Activated CD8-positive, alpha-beta T cell treated with anti-CD3 and anti-CD28 coated beads for 36 hours (primary cell): Measurements from ENCODE around the gene VAV2. TPM values are rescaled to one million over a fixed set of nuclear protein-coding genes. Genes with fewer than 3 reads are reported as not detected.
"Not testable (repeated sequence)": the region's sequence is repeated elsewhere in the genome, so short reads cannot be mapped to it uniquely, and the experiment has no call there.

Experiments
- ATAC-seq: fragments of 200-7000 bp; cut with Tn5 transposase; one replicate; pipeline ENCODE4 v1.10.0; 2021; ENCODE audit warnings: mild to moderate bottlenecking, moderate library complexity
- CTCF ChIA-PET: fragments of 350-600 bp; sonication (Branson Sonifier 250); formaldehyde crosslinking; loops from one replicate; lab custom pipeline; 2021; ENCODE audit warnings: antibody characterized with exemption; lab: Charles Lee
- POLR2A ChIA-PET: fragments of 350-600 bp; sonication (Branson Sonifier 250); formaldehyde crosslinking; loops from one replicate; lab custom pipeline; 2021; ENCODE audit warnings: antibody characterized with exemption; lab: Charles Lee
- DNase-seq: peaks from one replicate; pipeline ENCODE4 v3.0.0-alpha.2; 2020
- H3K27ac Mint-ChIP-seq: one replicate; pipeline ENCODE4 v1.8.0; 2021; ENCODE audit warnings: mild to moderate bottlenecking, mixed read lengths
- H3K27me3 Mint-ChIP-seq: one replicate; pipeline ENCODE4 v1.8.0; 2021; ENCODE audit warnings: mixed read lengths
- H3K36me3 Mint-ChIP-seq: one replicate; pipeline ENCODE4 v1.8.0; 2021; ENCODE audit warnings: low read depth, mixed read lengths
- H3K4me1 Mint-ChIP-seq: one replicate; pipeline ENCODE4 v1.8.0; 2021; ENCODE audit warnings: low read depth, mixed read lengths
- H3K4me3 Mint-ChIP-seq: one replicate; pipeline ENCODE4 v1.8.0; 2021; ENCODE audit warnings: mild to moderate bottlenecking, moderate library complexity, mixed read lengths
- H3K9me3 Mint-ChIP-seq: one replicate; pipeline ENCODE4 v1.8.0; 2021; ENCODE audit warnings: mixed read lengths
- CTCF ChIP-seq: fragments of 200-600 bp; IDR thresholded peaks from one replicate; pipeline ENCODE4 v1.8.0; 2022; ENCODE audit warnings: antibody characterized with exemption, mild to moderate bottlenecking
- intact Hi-C: fragments of 100-400 bp; cut with micrococcal nuclease; formaldehyde crosslinking; loops from one replicate; pipeline ENCODE4 v1.10.0; 2022
- total RNA-seq, 2 experiments: library from RNA; stranded (reverse); gene quantifications; one replicate each; pipeline ENCODE4 v1.2.3, GENCODE V29; 2021

VAV2 gene
- total RNA-seq, 2 experiments from 2014 or later = 5.1 to 5.4 TPM

GRCh38 chr9:133906218-133906617, 85.9 kb downstream of the VAV2 start:
- ChIA-PET CTCF (no interaction called here), POLR2A (no interaction called here)
- Mint-ChIP-seq H3K4me1 (no peaks in the 10 kb centered on the region), H3K36me3 (no peaks in the 10 kb centered on the region), H3K27me3 (no peaks in the 10 kb centered on the region), H3K4me3 (no peak overlapping the region), H3K9me3 (no peaks in the 10 kb centered on the region), H3K27ac (no peak overlapping the region)
- no peak for TF ChIP-seq CTCF
- ATAC-seq = no peak
- intact Hi-C loops = no loop called here
- DNase-seq = no peak

GRCh38 chr9:133905493-133905892, 86.6 kb downstream of the VAV2 start:
- ChIA-PET POLR2A (no interaction called here), CTCF (no interaction called here)
- intact Hi-C loops = no loop called here
- H3K27me3 Mint-ChIP-seq = no peaks in the 10 kb centered on the region
- no peaks in the 10 kb centered on the region for H3K4me1 Mint-ChIP-seq
- DNase-seq (no peak), ATAC-seq (no peak)
- H3K27ac Mint-ChIP-seq = no peak overlapping the region
- H3K9me3 Mint-ChIP-seq = no peaks in the 10 kb centered on the region
- no peak overlapping the region for H3K4me3 Mint-ChIP-seq
- no peak for TF ChIP-seq CTCF
- no peaks in the 10 kb centered on the region for H3K36me3 Mint-ChIP-seq

GRCh38 chr9:133904346-133905090, 87.6 kb downstream of the VAV2 start:
- Mint-ChIP-seq H3K9me3 (no peaks in the 10 kb centered on the region), H3K27ac (no peak overlapping the region), H3K36me3 (no peaks in the 10 kb centered on the region), H3K4me3 (no peak overlapping the region), H3K4me1 (no peaks in the 10 kb centered on the region), H3K27me3 (no peaks in the 10 kb centered on the region)
- CTCF ChIA-PET = no interaction called here
- no peak for DNase-seq
- POLR2A ChIA-PET = no interaction called here
- no peak for ATAC-seq
- TF ChIP-seq CTCF = no peak
- intact Hi-C loops = no loop called here

GRCh38 chr9:133901184-133901835, 90.8 kb downstream of the VAV2 start:
- intact Hi-C loops = no loop called here
- ATAC-seq = no peak
- Mint-ChIP-seq H3K9me3 (no peaks in the 10 kb centered on the region), H3K4me3 (no peak overlapping the region), H3K27me3 (no peaks in the 10 kb centered on the region), H3K27ac (no peak overlapping the region), H3K36me3 (no peaks in the 10 kb centered on the region), H3K4me1 (no peaks in the 10 kb centered on the region)
- POLR2A ChIA-PET = no interaction called here
- TF ChIP-seq CTCF = no peak
- CTCF ChIA-PET = no interaction called here
- no peak for DNase-seq

GRCh38 chr9:133897675-133898074, 94.4 kb downstream of the VAV2 start:
- TF ChIP-seq CTCF = no peak
- no peaks in the 10 kb centered on the region for H3K4me1 Mint-ChIP-seq
- intact Hi-C loops = no loop called here
- ChIA-PET POLR2A (interaction anchor here (0.6 kb wide), 1 partner anchor 538 kb away, joined by 3 read pairs; no protein-coding TSS in a partner anchor), CTCF (no interaction called here)
- ATAC-seq = no peak
- DNase-seq = no peak
- no peak overlapping the region for H3K4me3 Mint-ChIP-seq
- H3K27ac Mint-ChIP-seq = no peak overlapping the region
- H3K27me3 Mint-ChIP-seq = no peaks in the 10 kb centered on the region
- H3K9me3 Mint-ChIP-seq = no peaks in the 10 kb centered on the region
- H3K36me3 Mint-ChIP-seq = no peaks in the 10 kb centered on the region

- intact Hi-C loops, H3K4me1 Mint-ChIP-seq, H3K9me3 Mint-ChIP-seq, CTCF ChIA-PET, POLR2A ChIA-PET, DNase-seq, H3K27ac Mint-ChIP-seq, H3K36me3 Mint-ChIP-seq, H3K4me3 Mint-ChIP-seq, H3K27me3 Mint-ChIP-seq, ATAC-seq: not testable (repeated sequence)
These were observed 96.1 kb downstream of the VAV2 start for GRCh38 chr9:133896007-133896406.
